IPS-11a (cell line): Measurements from ENCODE around the gene TEK.

ENCODE experiments used
- H3K4me3 ChIP-seq: one replicate; pipeline ENCODE4 v1.5.1; 2013; ENCODE audit warnings: low read depth, low read length, control low read depth

Gene TEK

DNA sequence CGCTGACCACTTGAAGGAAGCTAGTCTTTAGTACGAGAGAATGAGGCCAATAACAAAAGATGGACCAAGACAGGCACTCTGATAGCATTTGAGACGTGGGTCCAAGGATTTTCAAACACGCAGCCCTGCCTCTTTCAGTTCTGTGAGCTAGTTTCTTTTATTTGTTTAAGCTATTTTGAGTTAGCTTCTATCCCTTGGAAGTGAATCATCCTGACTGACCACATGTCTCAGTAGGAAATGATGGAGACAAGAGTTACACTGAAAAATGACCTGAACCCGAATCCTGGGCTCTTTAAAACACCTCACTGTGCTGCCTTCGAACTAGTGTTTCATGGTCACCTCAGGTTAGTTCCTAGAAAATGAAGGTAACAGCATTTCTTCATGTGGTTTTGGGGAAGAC is 9.9 kb downstream of the TEK start:
- H3K4me3 ChIP-seq: no peak overlapping the region

DNA sequence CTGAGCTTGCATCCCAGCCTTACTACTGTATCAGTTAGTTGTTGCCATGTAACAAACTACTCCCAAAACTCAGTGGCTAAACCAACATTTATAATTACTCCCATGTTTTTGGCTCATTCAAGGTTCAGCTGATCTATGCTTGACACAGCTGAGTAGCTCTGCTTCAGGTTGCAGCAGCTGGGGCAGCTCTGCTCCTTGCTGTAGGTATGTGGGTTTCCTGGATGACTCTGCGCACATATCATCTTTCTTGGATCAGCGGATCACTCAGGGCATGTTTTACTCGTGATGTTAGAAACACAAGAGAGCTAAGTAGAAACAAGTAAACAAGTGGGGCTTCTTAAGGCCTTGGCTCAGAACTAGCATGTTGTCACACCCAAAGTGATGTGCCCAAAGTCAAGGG is 15.1 kb downstream of the TEK start:
- no peak overlapping the region for H3K4me3 ChIP-seq

DNA sequence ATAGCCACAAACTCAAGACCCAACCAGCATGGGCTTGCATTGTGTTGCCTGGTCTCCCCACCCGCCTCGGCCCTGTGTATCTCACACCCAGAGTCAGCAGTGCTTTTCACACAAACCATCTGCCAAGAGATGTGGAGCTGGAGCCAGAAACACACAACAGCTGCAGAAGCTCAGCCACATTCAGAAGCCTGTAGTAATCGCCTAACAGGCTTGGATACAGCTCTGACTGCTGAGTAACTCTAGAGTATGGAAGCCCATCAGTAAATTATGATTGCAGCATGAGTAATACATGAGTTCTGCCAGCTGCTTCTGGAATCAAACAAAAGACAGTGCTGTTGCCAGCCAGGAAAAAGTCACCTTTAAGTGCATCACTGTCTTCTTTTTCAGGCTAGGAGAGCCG is 16.0 kb downstream of the TEK start:
- H3K4me3 ChIP-seq: no peak overlapping the region

DNA sequence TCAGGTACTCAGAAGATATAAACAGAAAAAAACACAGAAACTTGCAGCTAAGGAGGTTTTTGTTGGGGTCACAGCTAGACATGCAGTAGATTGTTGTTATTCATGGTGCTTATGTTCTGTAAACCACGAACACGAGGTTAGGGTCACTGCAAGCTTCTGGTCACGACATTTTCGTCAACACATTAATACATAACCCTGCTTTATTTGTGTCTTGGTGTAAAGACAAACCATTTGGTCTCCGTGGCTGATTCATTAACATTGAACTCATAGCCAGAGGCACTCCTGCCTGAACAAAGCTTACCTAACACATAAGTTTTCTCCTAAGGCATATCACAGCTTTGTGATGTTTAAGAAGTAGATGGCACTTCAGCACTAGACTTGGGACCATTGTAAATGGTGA is 16.9 kb downstream of the TEK start:
- no peak overlapping the region for H3K4me3 ChIP-seq

DNA sequence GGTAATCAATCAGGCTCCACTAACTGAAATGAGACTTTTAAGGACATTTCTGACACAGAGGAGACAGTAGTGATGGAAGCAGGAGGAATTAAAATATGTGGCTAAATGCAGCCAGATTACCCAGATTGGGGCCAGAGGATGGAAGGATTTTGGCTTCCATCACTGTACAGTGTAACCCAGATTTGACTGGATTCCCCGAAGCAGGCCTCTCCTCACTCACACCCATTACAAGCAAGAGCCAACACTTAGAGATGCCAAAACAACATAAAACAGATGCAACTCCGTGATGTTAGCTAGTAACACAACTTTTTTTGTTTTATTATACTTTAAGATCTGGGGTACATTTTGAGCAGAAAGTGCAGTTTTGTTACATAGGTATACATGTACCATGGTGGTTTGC is 17.6 kb downstream of the TEK start:
- no peak overlapping the region for H3K4me3 ChIP-seq

DNA sequence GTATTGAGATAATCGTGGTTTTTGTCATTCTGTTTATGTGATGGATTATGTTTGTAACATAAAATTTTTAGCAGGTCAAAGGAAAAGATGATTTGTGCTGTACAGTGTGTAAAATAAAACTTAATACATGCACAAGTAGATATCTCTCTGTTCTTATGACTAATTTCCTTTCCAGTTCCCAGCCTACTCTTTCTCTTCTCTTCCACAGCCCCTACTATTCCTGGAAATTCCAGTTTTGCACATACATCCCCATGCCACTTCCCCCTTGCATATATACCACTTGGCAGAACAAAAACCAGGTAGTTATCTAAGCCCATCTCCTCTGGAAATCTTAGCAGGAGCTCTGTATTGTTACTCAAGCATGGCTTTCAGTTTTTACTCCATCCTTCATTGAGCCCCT is 20.2 kb downstream of the TEK start:
- no peak overlapping the region for H3K4me3 ChIP-seq

DNA sequence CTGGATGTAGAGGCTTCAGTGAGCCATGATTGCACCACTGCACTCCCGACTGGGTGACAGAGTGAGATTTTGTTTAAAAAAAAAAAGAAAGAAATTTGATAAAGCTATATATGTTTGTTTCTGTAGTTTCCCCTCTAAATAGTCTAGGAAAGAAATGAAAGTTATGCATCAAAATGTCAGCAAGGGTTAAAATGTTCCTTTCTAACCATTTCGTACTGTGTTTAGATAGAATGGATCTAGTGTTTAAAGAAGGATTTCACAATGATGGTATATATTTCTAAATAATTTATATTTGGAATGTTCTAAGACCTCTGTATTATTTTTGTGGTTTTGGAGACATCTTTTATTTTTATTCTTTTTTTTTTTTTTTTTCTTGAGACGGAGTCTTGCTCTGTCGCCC is 22.7 kb downstream of the TEK start:
- no peak overlapping the region for H3K4me3 ChIP-seq

DNA sequence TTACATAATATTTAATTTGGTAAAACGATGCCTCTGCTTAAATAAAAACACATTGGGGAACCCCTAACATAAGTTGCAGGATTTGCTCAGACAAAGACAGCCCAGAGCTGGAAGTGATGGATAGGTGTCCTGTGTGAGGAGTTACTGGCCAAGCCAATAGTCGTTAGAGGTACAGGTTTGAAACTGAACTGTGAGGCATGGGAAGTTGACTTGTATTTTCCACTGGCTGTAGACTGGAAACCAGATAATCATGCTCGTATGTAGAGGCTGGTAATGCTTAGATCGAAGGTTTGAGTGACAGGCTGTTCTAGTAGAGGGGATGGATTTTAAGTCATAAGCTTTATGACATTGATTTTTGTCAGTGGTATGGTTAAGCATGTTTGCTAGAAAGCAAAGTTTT is 24.8 kb downstream of the TEK start:
- no peak overlapping the region for H3K4me3 ChIP-seq

DNA sequence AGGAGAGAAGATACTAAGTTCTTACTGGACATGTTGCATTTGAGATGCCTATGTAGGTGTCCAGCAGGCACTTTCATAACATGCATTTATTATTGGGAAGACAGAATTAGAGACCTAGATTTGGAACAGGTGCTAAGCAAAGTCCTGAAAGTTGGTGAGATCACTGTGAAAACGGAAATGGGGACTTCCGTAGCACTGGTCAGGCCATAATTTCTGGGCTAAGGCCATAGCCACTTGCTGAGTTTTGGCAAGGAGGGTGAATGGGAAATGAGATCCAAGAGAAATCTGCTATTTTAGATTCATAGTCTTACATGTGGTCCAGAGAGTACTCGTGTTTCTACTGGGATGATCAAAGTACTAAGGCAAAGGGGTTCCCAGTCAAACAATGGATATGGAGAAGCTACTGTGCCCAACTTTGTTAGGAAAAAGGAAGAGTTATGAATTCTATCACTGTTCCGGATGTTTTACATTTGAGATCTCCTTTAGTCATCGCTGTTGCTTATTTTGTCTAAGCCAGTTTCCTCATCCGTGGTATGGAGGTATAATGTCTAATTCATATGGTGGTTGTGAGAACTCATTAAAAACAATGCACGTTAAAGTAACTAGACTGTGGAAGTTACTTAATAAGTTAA is 33.4 kb downstream of the TEK start:
- H3K4me3 ChIP-seq: no peak overlapping the region

DNA sequence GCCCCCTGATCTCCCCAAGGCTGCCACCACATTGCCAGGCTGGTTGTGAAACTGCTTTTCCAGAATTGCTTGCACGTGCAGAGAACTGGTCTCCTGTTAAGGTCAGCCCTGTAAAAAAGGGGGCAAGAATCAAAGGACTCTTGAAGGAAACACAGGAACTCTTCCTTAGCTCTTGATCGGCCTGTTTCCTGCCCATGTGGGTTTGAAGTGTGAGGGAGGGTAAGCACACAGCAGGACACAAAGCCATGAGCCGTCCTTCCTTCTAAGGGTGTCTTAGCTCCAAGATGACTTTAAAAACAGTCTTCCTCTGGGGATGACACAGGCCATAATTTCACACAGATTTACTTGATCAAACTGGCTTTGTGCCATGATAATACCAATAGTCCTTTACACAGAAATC is 36.1 kb downstream of the TEK start:
- H3K4me3 ChIP-seq: no peak overlapping the region

DNA sequence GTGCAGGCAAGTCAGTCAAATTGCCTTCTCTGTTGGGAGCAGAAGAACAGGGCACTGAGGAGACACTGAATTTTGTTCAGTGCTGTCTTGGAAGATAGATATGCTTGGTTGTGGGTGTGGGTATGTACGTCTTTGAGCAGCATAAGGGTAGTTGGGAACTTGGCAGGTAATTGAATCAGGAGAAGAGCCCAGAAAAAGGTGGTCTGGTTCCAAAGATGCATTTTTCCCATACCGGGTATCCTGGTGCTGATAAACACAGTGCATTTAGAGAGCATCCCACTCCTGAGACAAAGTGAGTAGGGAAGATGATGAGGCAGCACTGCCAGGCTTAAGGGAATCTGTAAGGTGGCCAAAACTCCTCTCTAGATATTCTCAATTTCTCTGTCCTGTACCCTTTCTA is 40.6 kb downstream of the TEK start:
- H3K4me3 ChIP-seq: no peak overlapping the region

DNA sequence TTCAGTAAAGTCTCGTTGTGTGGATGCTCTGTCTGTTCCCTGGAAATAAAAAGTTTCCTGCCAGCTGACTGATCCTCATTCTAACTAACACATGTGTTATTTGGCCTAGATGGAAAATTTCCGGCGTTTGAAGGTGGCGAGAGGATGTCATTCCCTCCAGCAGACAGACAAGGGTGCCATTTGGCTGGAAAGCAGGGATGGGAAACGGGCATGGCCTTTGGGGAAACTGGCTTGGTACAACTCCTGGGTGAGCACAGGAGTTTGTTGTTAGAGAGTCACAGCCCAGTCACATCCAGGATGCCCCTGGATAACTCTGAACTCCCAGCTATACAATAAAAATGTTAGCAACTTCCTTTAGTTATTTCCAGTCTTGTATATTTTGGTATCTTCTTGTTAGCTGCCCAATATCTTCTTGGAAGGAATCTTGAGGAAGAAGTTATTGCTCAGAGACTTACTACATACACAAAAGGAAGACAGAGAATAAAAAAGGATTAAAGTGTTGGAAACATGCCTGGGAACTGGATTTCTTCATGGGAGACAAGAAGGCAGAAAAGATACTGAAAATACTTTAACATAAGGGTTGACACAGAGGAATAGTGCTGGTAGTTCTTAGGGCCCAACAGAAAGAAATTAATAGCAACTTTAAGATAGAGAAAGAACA is 41.9 kb downstream of the TEK start:
- no peak overlapping the region for H3K4me3 ChIP-seq

DNA sequence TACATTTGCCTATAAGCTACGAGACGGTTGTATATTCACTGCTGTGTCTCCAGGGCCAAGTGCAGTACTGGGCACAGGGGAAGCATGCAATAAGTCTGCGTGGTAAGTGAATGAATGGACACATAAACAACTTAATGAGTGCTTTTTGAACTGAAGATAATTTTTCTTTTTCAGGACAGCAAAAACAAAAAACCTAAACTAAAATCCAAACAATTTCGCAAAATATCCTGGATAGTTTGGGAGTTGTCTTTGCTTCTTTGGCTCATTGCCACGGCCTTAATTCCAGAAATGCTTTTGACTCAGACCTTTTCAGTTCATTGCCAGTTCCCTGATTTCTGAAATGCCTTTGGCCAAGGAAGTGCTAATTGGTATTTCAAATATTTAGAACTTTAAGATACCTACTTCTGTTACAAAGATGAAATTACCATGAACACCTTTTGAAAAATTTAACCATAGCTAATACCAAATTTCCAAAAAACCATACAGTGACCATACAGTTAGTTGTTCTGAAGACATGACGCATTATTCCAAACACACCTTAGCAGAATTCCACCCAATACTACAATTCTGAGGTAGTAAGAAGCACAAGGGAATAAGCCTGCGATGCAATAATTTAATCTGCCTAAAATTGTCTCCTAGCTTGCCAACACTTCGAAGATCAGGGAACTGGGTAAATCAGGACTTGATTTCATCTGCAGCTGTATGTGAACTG is 42.8 kb downstream of the TEK start:
- no peak overlapping the region for H3K4me3 ChIP-seq

DNA sequence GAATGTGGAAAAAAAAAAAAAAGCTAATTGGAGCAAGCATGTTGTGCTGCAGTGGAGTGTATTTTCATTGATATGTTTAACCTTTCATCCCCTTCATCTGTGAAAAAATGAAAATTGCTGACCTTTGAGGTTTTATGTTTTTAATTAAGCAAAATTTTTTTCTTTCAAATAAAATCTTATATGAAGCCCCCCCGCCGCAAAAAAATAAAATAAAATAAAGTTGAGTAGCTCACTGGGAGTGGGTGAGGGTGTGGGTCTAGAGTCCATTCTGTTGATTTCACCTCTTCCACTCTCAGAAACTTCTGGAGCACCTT is 43.3 kb downstream of the TEK start:
- H3K4me3 ChIP-seq: no peak overlapping the region

DNA sequence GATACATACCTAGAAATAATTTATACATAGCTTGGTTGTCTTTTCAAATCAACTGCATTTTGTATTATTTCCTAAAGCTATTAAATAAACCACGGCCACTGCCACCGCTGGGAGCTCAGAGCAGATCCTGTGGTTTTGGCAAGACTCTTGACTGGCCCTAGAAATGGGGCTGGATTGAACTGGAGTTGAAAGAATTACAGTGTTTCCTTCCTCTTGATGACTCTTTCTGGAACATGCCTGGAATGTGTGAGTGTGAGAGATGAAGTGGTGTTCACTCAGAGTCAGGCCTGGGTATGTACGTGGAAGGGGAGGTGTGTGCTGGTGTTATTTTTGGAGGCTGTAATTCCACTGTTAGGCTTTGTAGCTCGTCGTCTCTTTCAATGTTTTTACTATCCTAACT is 45.9 kb downstream of the TEK start:
- no peak overlapping the region for H3K4me3 ChIP-seq

DNA sequence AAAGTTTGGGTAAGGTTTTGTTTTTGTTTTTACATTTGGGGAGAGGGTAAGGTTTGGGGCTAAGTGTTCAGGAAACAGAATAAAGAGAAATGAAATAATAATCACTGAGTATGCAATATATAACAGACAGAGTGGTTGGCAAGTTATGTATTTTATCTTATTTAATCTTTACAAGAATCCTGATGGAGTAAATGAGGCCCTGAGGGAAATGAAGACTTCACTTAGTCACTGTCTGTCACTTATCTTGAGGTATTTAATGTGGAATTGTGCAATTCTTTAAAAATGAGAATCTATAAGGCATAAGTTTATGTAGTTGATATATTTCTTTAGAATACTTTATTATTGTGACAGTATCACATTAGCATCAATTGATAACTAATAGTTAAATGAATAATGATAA is 48.1 kb downstream of the TEK start:
- no peak overlapping the region for H3K4me3 ChIP-seq

DNA sequence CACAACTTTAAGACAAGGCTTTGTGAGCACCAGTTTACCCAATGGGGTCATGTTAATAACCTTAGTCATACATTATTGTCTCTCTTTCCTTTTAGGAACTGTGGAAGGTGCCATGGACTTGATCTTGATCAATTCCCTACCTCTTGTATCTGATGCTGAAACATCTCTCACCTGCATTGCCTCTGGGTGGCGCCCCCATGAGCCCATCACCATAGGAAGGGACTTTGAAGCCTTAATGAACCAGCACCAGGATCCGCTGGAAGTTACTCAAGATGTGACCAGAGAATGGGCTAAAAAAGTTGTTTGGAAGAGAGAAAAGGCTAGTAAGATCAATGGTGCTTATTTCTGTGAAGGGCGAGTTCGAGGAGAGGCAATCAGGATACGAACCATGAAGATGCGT is 48.7 kb downstream of the TEK start:
- H3K4me3 ChIP-seq: no peak overlapping the region

DNA sequence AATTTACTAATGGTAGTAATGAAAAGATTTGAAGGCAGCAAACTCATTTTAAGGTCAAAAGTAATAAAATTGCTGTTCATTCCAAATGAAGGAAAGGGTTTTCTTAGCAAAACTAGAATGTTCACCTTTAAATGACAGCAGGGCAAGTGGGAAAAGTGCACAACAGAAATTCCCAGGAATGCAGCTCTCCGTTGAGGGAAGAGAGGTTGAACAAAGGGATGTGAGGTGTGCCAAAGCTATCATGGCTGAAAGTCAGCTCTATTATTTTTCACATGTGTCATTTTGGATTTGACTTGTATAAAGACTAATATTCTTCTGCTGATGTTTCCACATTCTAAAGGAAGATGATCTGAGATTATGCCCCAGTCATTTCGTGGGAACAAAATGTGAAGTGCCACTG is 51.6 kb downstream of the TEK start:
- no peak overlapping the region for H3K4me3 ChIP-seq

DNA sequence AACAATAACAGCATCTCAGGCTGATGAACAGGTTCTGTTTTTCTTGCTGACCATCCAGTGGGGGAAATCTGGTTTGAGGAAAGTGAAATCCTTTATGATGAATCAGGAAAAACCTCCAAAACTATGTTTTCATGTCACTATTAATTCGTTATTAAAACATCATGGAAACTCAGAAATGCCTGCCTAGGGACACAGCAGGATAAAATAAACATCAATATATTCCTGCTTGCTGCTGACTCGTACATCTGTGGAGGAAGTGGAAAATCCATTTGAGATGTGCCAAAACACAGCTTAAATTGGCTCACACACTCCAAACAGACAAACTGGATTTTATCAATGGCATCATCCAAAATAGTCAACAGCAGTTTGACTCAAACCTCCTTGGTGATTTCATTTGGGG is 53.0 kb downstream of the TEK start:
- no peak overlapping the region for H3K4me3 ChIP-seq

DNA sequence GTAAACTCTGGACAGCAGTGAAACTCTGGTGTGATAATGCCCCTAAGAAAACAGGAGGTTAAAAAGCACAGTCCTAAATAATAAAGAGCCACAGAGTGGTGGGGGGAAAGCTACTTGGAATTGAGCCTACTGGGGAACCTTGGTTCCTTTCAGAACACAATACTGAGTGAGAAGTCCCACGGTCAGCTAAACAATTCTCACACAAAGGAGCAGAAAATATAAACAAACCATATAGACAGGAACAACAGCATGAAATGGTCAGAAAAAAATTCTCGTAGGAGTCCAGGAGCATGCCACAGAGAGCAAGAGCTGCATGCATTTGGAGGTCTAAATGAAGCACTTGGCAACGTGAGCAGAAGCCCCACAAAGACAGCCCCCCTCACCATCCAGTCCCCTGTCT is 56.0 kb downstream of the TEK start:
- H3K4me3 ChIP-seq: no peak overlapping the region

DNA sequence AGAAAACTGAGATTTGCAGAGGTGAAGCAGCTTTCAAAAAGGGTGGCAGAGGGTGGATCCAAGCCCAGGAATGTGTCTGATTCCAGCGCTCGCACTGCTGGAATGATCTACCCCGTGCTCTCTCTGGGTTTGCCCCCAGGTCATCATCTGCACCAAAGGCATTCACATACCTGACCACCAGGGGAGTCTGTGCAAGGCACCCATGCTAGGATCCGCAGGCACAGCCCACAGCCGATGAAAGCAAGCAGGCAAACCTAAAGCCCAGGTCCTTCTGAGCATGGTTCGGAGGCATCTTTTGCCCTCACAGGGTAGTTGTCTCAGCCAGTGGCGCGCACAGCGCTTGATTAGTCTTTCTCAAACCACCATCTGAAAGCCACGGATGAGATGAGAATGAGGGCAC is 56.6 kb downstream of the TEK start:
- no peak overlapping the region for H3K4me3 ChIP-seq

DNA sequence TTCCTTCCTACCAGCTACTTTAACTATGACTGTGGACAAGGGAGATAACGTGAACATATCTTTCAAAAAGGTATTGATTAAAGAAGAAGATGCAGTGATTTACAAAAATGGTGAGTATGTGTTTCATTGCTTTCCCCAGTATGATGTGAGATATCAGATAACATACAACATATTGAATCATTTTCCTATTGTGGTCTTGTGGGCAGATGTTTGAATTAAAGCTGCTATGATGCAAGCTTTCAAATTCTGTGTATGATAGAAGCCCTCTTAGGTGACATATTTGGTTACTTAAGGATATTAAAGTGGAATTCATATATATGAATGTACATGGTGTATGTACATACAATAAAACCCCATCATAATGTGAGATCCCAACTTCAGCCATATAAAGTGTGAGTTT is 59.5 kb downstream of the TEK start:
- no peak overlapping the region for H3K4me3 ChIP-seq

DNA sequence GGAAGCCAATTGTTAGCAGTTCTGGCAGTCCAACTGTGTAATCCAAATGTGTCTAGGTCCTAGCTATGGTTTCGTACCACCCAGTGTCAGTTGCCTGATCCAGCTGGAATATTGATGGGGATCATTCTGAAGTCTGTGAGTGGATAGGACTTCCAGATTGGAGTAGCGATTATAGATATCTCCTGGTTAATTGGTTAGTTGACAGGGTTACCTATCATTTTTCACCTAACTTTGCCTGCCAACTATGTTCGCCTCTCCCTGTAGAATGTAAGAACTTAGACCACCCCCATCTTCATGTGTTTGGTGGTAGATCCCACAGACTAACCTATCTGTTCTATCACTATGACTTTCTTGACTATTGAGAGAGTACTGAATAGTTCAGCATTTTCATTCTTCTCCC is 59.9 kb downstream of the TEK start:
- H3K4me3 ChIP-seq: no peak overlapping the region
